Thyroid gland (tissue), 4 donors: ENCODE data around the gene ZNF491. TPM values are rescaled to one million over a fixed set of nuclear protein-coding genes. Genes with fewer than 3 reads are reported as not detected.
A peak's percentile ranks its signal among the peaks of the same experiment; 100 is the strongest.

ENCODE experiments used
- DNase-seq, 2 donors: peaks; one replicate each; pipeline ENCODE4 v3.0.0-alpha.2; 2019
- H3K27ac ChIP-seq, 3 donors: fragments of 200-600 bp; sonication (generic); 1 replicate in 2 of 3; 2 replicates in 1 of 3; pipeline ENCODE4 v1.5.1; 2016 to 2019; ENCODE audit warnings: mild to moderate bottlenecking in 1 of 3, moderate library complexity in 1 of 3
- H3K27me3 ChIP-seq: fragments of 200-600 bp; sonication (generic); one replicate; pipeline ENCODE4 v1.5.1; 2019
- H3K36me3 ChIP-seq, 2 donors: fragments of 200-600 bp; sonication (generic); one replicate each; pipeline ENCODE4 v1.5.1; 2016 to 2019
- H3K4me1 ChIP-seq, 2 donors: fragments of 200-600 bp; sonication (generic); one replicate each; pipeline ENCODE4 v1.5.1; 2017 to 2019
- H3K4me3 ChIP-seq, 3 donors: fragments of 200-600 bp; sonication (generic); replicated peaks in 1 of 3; 1 replicate in 2 of 3; 2 replicates in 1 of 3; pipeline ENCODE4 v1.5.1; 2016; ENCODE audit warnings: mild to moderate bottlenecking in 1 of 3
- H3K9me3 ChIP-seq: fragments of 200-600 bp; sonication (generic); one replicate; pipeline ENCODE4 v1.5.1; 2017
- CTCF ChIP-seq, 6 experiments: fragments of 200-600 bp in 3 of 6; fragments of 450-650 bp in 3 of 6; sonication (generic) in 3 of 6; IDR thresholded peaks; one replicate each; pipeline ENCODE4 v1.5.1; 2016 to 2019; ENCODE audit warnings: antibody characterized with exemption in 6 of 6, mild to moderate bottlenecking in 2 of 6, inconsistent platforms in 1 of 6, moderate library complexity in 1 of 6
- POLR2A ChIP-seq, 2 donors: fragments of 450-650 bp; IDR thresholded peaks; one replicate each; pipeline ENCODE4 v1.6.1; 2017; ENCODE audit warnings: antibody characterized with exemption in 2 of 2, mild to moderate bottlenecking in 2 of 2, moderate library complexity in 1 of 2
- WGBS, 2 donors: methylation state at CpG; one replicate each; pipeline ENCODE4 v1.1.5; 2017; 5-methylcytosine and 5-hydroxymethylcytosine counted together
- intact Hi-C: fragments of 100-400 bp; cut with DNase I; formaldehyde crosslinking; loops from one replicate; pipeline ENCODE4 v1.15.1; 2023
- total RNA-seq, 4 donors: library from RNA; depleted of rRNA; stranded (reverse); fragments of >200 nt; gene quantifications; one replicate each; pipeline ENCODE4 v1.2.3, GENCODE V29; 2016

ZNF491 gene
- total RNA-seq, 4 donors from 2014 or later: 2.9 to 3.2 (median 3.1) TPM

- Histone ChIP-seq H3K4me1 (no peaks in the 10 kb centered on the region), H3K36me3 (no peaks in the 10 kb centered on the region), H3K27ac (no peak overlapping the region), H3K27me3 (no peaks in the 10 kb centered on the region), H3K4me3 (no peak overlapping the region), H3K9me3 (no peaks in the 10 kb centered on the region)
- WGBS, 2 donors: 75 to 78% methylated on average over 7 of the region's 7 CpGs
- intact Hi-C loops: no loop called here
- no peak for DNase-seq
- TF ChIP-seq POLR2A (IDR thresholded peaks at IDR 0.05): no peak
- TF ChIP-seq CTCF (IDR thresholded peaks at IDR 0.05): no peak
Measured at GRCh38 chr19:11759805-11760204, 38.5 kb upstream of the ZNF491 start.

- H3K4me1 ChIP-seq: peaks cover 9 to 11% of the 10 kb centered on the region in 2 donors
- no peaks in the 10 kb centered on the region for H3K36me3 ChIP-seq
- no peak overlapping the region for H3K4me3 ChIP-seq
- H3K9me3 ChIP-seq: no peaks in the 10 kb centered on the region
- TF ChIP-seq POLR2A (IDR thresholded peaks at IDR 0.05) (no peak), CTCF (IDR thresholded peaks at IDR 0.05) (no peak)
- no peaks in the 10 kb centered on the region for H3K27me3 ChIP-seq
- no peak for DNase-seq
- intact Hi-C loops: no loop called here
- no peak overlapping the region for H3K27ac ChIP-seq
- WGBS, 2 donors: 76% methylated on average over 3 of the region's 3 CpGs
Measured at GRCh38 chr19:11763117-11763516, 35.2 kb upstream of the ZNF491 start.

- Histone ChIP-seq H3K4me1 (peaks cover 10 to 16% of the 10 kb centered on the region in 2 donors), H3K9me3 (no peaks in the 10 kb centered on the region), H3K27ac (no peak overlapping the region), H3K4me3 (no peak overlapping the region), H3K36me3 (no peaks in the 10 kb centered on the region), H3K27me3 (no peaks in the 10 kb centered on the region)
- WGBS, 2 donors: 90 to 96% methylated on average over 1 of the region's 1 CpG
- no peak for DNase-seq
- intact Hi-C loops: no loop called here
- TF ChIP-seq POLR2A (IDR thresholded peaks at IDR 0.05): no peak
- no peak for TF ChIP-seq CTCF (IDR thresholded peaks at IDR 0.05)
Measured at GRCh38 chr19:11763611-11764010, 34.7 kb upstream of the ZNF491 start.

GRCh38 chr19:11766597-11767591 lies 31.4 kb upstream of the ZNF491 start, which contains the start of gene ZNF441:
Gene ZNF441 (plus strand): TSS chr19:11767000. CDS start chr19:11767194, 194 bp downstream.
- Histone ChIP-seq H3K27ac (peak within 1 kb of the TSS; percentile 72 to 91 (median 91)), H3K27me3 (no peaks in the 10 kb centered on the region), H3K4me1 (peaks cover 10 to 19% of the 10 kb centered on the region in 2 donors), H3K9me3 (no peaks in the 10 kb centered on the region), H3K4me3 (peak within 1 kb of the TSS; percentile 29 to 63 (median 61)), H3K36me3 (no peaks in the 10 kb centered on the region)
- intact Hi-C loops: no loop called here
- 0 to 1% methylated on average over 5 to 27 of the region's 61 CpGs for WGBS, 2 donors
- TF ChIP-seq CTCF (IDR thresholded peaks at IDR 0.05) (no peak), POLR2A (IDR thresholded peaks at IDR 0.05) (peak; percentile 35 to 87)
- peak; percentile 98 to 99 for DNase-seq

GRCh38 chr19:11767633-11768133 lies 30.6 kb upstream of the ZNF491 start:
- no peak for TF ChIP-seq CTCF (IDR thresholded peaks at IDR 0.05)
- TF ChIP-seq POLR2A (IDR thresholded peaks at IDR 0.05): no peak
- H3K9me3 ChIP-seq: no peaks in the 10 kb centered on the region
- intact Hi-C loops: no loop called here
- WGBS, 2 donors: 1 to 7% methylated on average over 5 to 19 of the region's 20 CpGs
- peak overlapping the region; percentile 72 to 91 (median 91) for H3K27ac ChIP-seq
- no peaks in the 10 kb centered on the region for H3K27me3 ChIP-seq
- no peaks in the 10 kb centered on the region for H3K36me3 ChIP-seq
- H3K4me1 ChIP-seq: peaks cover 10 to 19% of the 10 kb centered on the region in 2 donors
- H3K4me3 ChIP-seq: peak overlapping the region; percentile 29 to 63 (median 61)
- DNase-seq: peak; percentile 41 to 42
